Measurements from ENCODE around the gene SLC17A8.
A peak's percentile ranks its signal among the peaks of the same experiment; 100 is the strongest.

SLC17A8 gene

DNA sequence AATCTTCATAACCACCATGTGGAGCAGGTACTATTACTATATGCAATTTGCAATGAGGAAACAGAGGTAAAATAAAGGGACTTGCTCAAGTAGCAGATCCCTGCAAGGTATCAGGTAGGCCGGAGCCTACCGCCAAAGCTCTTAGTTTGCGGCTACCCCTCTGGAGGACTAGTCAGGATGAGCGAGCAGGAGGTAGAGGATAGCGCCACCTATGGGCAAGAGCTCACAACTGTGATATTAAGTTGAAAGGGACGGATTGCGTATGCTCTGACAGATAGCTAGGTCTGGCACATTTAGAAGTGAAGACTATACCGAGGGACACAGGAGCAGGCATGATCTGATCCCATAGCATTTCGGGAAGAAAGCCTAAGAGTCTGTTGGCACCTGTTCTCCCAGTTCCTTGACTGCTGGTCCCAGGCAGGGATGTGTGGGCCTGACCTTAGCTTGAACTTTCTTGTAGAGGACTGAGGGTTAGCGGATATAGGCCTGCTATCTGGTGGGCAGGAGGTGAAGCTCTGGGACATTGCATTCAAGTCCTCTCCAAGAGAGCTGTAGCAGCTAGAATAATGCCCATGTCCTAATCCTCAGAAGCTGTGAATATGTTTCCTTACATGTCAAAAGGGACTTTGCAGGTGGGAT lies 48.0 kb downstream of the SLC17A8 start:
- TF ChIP-seq, protein P1, sequence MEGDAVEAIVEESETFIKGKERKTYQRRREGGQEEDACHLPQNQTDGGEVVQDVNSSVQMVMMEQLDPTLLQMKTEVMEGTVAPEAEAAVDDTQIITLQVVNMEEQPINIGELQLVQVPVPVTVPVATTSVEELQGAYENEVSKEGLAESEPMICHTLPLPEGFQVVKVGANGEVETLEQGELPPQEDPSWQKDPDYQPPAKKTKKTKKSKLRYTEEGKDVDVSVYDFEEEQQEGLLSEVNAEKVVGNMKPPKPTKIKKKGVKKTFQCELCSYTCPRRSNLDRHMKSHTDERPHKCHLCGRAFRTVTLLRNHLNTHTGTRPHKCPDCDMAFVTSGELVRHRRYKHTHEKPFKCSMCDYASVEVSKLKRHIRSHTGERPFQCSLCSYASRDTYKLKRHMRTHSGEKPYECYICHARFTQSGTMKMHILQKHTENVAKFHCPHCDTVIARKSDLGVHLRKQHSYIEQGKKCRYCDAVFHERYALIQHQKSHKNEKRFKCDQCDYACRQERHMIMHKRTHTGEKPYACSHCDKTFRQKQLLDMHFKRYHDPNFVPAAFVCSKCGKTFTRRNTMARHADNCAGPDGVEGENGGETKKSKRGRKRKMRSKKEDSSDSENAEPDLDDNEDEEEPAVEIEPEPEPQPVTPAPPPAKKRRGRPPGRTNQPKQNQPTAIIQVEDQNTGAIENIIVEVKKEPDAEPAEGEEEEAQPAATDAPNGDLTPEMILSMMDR (IDR thresholded peaks at IDR 0.05) = peak; percentile 63

DNA sequence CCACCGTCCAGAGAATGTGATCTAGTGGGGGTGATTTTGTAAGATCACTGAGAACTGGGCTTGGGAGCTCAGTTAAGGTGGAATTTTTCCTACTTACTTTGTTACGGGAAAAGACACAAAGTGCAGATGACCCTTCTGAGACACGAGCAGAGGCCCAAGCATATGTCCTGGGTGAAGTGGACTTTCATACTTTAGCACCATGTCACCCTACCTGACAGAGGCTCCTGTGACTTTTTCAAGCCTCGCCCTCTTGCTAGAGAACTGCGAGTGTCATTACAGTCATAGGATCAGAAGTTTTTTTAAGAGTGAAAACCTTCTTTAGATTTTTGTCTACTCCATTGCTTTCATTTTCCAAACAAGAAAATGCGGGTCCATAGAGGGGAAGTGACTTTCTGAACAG lies 56.1 kb downstream of the SLC17A8 start:
- TF ChIP-seq, protein P1 (IDR thresholded peaks at IDR 0.05) = no peak

DNA sequence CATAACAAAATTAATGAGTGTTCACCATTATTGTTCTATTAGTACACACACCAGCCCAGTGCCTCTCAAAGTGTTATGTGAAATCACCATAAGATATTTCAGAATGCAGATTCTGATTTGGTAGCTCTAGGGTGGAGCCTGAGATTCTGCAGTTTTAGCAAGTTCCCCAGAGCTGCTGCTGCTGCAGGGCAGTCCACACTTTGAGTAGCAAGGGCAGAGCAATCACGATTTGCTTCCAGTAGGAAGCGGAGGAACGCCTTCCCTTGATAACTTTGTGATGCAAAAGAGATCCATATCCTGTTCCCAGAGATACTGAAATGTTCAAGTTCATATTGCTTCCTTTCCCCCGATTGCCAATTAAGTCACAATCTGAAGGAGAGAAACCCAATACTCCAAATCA lies 57.9 kb downstream of the SLC17A8 start:
- TF ChIP-seq, protein P1 (IDR thresholded peaks at IDR 0.05) = no peak

DNA sequence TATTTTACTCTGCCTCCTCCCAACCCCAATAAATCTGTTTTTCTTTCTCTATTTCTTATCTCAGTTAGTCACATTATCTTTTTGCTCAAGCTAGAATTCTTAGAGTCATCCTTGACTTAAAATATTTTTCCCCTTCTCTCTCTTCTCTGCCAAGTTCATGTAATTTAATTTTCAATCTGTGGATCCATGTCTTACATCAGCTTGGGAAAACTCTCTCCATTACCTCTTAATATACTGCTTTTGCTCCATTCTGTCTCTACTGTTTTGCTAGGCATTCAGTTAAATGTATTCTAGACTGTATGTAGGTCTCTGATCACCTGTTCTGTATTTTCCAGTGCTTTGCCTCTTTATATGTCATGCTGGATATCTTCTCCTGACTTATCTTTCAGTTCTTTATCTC lies 65.8 kb downstream of the SLC17A8 start:
- TF ChIP-seq, protein P1 (IDR thresholded peaks at IDR 0.05) = no peak

DNA sequence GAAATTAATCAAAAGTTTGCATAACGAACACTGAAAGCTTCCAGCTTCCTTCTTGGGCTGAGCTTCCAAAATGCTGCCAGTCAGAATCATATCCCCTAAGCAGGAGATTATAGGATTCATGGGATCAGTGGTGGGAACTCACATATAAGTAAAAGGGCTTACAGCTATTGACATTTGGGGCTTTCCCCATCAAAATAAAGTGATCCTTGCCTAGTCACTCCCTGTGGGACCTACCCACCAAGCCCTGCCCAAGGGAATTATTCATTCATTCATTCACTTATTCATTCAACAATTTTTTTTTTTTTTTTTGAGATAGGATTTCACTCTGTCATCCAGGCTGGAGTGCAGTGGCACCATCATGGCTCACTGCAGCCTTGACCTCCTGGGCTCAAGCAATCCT lies 69.3 kb downstream of the SLC17A8 start:
- TF ChIP-seq, protein P1 (IDR thresholded peaks at IDR 0.05) = no peak

DNA sequence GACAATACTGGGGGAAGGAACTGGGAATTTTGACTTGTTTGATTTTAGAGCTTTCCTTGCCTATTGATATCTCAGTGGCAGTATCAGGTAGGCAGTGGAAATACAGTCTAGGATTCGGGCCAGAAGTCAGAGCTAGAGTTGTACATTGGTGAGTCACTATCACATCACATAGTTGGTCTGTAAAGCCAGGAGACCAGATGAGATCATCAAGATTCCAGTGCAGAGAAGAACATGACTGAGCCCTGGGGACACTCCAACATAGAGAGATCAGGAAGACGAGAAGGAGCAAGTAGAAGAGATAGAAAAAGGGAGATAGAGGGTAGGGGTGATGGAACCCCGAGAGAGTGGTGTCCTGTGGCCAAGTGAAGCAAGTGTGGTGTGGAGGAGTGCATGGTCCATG lies 70.2 kb downstream of the SLC17A8 start:
- TF ChIP-seq, protein P1 (IDR thresholded peaks at IDR 0.05) = no peak

DNA sequence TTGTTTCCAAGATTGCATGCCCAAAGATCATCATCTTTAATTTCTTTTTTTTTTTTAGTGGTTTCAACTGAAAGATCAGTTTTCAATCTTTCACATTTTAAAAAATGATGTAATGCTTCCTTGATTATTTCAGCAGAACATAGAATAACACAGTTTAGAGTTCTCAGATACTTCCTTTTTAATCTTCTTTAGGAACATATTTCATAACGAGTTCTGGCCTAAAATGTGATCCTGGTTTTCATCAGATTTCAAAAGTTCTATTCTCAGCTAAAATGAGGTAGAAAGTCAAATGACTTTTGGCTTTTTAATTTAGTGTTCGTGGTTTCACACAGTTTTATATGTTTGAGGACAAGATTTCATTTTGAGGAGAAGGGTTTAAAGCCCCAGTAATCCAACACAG lies 76.8 kb downstream of the SLC17A8 start:
- TF ChIP-seq, protein P1 (IDR thresholded peaks at IDR 0.05) = no peak

DNA sequence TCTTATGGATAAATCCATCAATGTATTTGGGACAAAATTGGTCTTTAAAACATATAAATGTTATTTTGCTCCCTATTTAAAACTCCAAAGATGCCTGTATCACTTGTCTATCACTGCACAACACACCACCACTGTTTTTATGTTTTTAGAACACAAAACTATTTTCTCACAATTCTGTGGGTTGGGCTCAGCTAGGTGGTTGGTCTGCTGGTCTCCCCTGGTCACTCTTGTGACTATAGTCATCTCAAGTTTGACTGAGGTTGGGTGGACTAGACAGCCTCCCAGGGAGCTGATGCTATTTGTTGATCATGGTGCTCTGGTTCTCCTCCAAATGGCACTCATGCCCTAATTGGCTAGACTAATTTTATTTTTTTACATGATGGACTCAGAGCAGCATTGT lies 77.3 kb downstream of the SLC17A8 start:
- TF ChIP-seq, protein P1 (IDR thresholded peaks at IDR 0.05) = no peak
